NT2/D1 (cell line): ENCODE results near the gene CAAP1.
"Not testable (repeated sequence)": the region's sequence is repeated elsewhere in the genome, so short reads cannot be mapped to it uniquely, and the experiment has no call there.

ENCODE experiments used
- SUZ12 ChIP-seq: IDR thresholded peaks from 2 replicates; pipeline ENCODE4 v1.6.1; 2011; ENCODE audit not compliant: insufficient read length, insufficient read depth; ENCODE audit errors: extremely low read depth
- ZNF274 ChIP-seq: IDR thresholded peaks from 2 replicates; pipeline ENCODE4 v1.6.1; 2011; ENCODE audit warnings: mild to moderate bottlenecking, low read depth, low read length

DNA sequence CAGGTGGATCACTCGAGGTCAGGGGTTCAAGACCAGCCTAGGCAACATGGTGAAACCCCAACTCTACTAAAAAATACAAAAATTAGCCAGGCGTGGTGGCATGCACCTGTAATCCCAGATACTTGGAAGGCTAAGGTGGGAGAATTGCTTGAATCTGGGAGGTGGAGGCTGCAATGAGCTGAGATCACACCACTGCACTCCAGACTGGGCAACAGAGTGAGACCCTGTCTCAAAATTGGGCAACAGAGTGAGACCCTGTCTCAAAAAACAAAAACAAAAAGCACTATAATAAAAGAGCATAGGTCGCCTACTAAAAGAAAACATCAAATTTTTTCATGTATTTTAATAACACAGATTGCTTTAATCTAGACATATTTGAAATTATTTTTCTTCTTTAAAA is 17.4 kb downstream of the CAAP1 start:
- not testable (repeated sequence) for TF ChIP-seq SUZ12, ZNF274
